NB4 (cell line): ENCODE measurements around the gene MTX3.

ENCODE experiments used
- MAX ChIP-seq: IDR thresholded peaks from 2 replicates; pipeline ENCODE4 v1.6.1; 2011; ENCODE audit warnings: low read depth, low read length
- MYC ChIP-seq: IDR thresholded peaks from 2 replicates; pipeline ENCODE4 v1.6.1; 2011; ENCODE audit warnings: low read depth, low read length
- POLR2A ChIP-seq: IDR thresholded peaks from 2 replicates; pipeline ENCODE4 v1.6.1; 2011; ENCODE audit warnings: mild to moderate bottlenecking; ENCODE audit not compliant: insufficient read length; ENCODE audit errors: extremely low read depth
- TF ChIP-seq, protein P1 (sequence below): IDR thresholded peaks from one replicate; pipeline ENCODE4 v1.5.1; 2012; ENCODE audit warnings: low read depth, low read length

DNA sequence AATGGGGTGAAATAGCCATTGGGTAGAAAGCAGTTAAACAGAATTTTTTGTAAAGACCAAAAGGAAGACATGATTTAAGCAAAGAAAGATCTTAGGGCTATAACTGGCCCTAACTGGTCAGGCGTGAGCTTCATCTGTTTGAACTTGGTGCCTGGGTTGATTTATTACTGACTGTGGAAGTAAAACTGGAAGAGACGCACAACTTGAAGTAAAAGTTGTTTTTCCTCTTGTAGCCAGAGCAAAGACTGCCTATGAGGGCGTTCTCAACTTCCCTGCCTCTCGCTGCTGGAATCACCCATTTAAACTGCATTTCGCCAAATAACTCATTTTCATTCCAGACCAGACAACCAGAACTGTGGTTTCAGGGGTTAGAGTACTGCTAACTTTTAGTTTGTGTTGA is 45.6 kb upstream of the MTX3 start:
- TF ChIP-seq, protein P1, sequence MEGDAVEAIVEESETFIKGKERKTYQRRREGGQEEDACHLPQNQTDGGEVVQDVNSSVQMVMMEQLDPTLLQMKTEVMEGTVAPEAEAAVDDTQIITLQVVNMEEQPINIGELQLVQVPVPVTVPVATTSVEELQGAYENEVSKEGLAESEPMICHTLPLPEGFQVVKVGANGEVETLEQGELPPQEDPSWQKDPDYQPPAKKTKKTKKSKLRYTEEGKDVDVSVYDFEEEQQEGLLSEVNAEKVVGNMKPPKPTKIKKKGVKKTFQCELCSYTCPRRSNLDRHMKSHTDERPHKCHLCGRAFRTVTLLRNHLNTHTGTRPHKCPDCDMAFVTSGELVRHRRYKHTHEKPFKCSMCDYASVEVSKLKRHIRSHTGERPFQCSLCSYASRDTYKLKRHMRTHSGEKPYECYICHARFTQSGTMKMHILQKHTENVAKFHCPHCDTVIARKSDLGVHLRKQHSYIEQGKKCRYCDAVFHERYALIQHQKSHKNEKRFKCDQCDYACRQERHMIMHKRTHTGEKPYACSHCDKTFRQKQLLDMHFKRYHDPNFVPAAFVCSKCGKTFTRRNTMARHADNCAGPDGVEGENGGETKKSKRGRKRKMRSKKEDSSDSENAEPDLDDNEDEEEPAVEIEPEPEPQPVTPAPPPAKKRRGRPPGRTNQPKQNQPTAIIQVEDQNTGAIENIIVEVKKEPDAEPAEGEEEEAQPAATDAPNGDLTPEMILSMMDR = no peak
- no peak for TF ChIP-seq MAX
- TF ChIP-seq MYC = no peak
- TF ChIP-seq POLR2A = no peak
